Measurements from ENCODE around the gene TBX21.
"Not testable (repeated sequence)": the region's sequence is repeated elsewhere in the genome, so short reads cannot be mapped to it uniquely, and the experiment has no call there.

TBX21 gene

GRCh38 chr17:47733674-47734410 is 806 bp downstream of the TBX21 start:
- DNase-seq: no peak

- DNase-seq: no peak
Measured at GRCh38 chr17:47735139-47735464, 2.1 kb downstream of the TBX21 start.

- DNase-seq: no peak
Measured at GRCh38 chr17:47735536-47736011, 2.5 kb downstream of the TBX21 start.

- DNase-seq: no peak
Measured at GRCh38 chr17:47736501-47737495, 3.8 kb downstream of the TBX21 start.

- no peak for DNase-seq
Measured at GRCh38 chr17:47738178-47738577, 5.1 kb downstream of the TBX21 start.

- DNase-seq: no peak
Measured at GRCh38 chr17:47739150-47739549, 6.1 kb downstream of the TBX21 start.

- not testable (repeated sequence) for DNase-seq
Measured at GRCh38 chr17:47739945-47740344, 6.9 kb downstream of the TBX21 start.

GRCh38 chr17:47741109-47741792 is 8.2 kb downstream of the TBX21 start:
- no peak for DNase-seq

GRCh38 chr17:47741793-47742145 is 8.7 kb downstream of the TBX21 start:
- peak; percentile 22 for DNase-seq

- peak; percentile 25 for DNase-seq
Measured at GRCh38 chr17:47742319-47743181, 9.5 kb downstream of the TBX21 start.

GRCh38 chr17:47744168-47745036 is 11.4 kb downstream of the TBX21 start:
- DNase-seq: no peak

- no peak for DNase-seq
Measured at GRCh38 chr17:47745037-47745380, 12.0 kb downstream of the TBX21 start.

GRCh38 chr17:47751471-47751870 is 18.4 kb downstream of the TBX21 start:
- no peak for DNase-seq

GRCh38 chr17:47757386-47757785 is 24.4 kb downstream of the TBX21 start:
- DNase-seq: no peak

GRCh38 chr17:47760409-47761140 is 27.5 kb downstream of the TBX21 start:
- DNase-seq: no peak

GRCh38 chr17:47762728-47763127 is 29.7 kb downstream of the TBX21 start:
- DNase-seq: no peak

GRCh38 chr17:47763913-47764582 is 31.0 kb downstream of the TBX21 start:
- DNase-seq: no peak

GRCh38 chr17:47773649-47774048 is 40.6 kb downstream of the TBX21 start:
- DNase-seq: not testable (repeated sequence)

GRCh38 chr17:47774331-47774730 is 41.3 kb downstream of the TBX21 start:
- no peak for DNase-seq

- no peak for DNase-seq
Measured at GRCh38 chr17:47774987-47775580, 42.0 kb downstream of the TBX21 start.
